ENCODE results near the gene APBA2. TPM values are rescaled to one million over a fixed set of nuclear protein-coding genes. Genes with fewer than 3 reads are reported as not detected.

APBA2 gene
- total RNA-seq, 4 donors from 2014 or later: 3.3 to 5.4 (median 4.5) TPM

DNA sequence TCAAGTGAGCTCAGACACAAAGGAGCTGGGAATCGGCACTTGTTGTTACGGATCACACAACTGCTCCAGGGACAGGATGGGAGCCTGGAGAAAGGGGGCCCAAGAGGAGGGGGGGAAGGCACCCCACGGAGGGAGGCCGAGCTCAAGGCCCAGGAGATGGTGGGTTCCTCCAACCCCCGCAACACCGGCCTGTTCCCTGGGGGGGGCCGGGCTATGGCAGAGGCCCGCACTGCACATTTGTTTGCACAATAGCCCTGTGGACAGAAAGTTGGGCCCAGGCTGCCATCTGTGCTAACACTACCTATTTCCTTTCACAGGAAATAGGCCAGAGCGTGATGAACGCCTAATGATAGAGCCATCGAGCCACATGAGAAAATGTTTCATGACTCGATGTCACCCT, 236.7 kb downstream of the APBA2 start:
- Histone ChIP-seq H3K36me3 (no peaks in the 10 kb centered on the region), H3K9me3 (no peaks in the 10 kb centered on the region), H3K4me1 (no peaks in the 10 kb centered on the region), H3K4me3 (no peak overlapping the region), H3K27ac (no peak overlapping the region), H3K27me3 (no peaks in the 10 kb centered on the region)
- TF ChIP-seq POLR2A (IDR thresholded peaks at IDR 0.05): no peak
- no peak for DNase-seq (ENCODE audit: low spot score in 2 of 2)
- 79 to 82% methylated on average over 12 of the region's 12 CpGs for WGBS, 2 donors

DNA sequence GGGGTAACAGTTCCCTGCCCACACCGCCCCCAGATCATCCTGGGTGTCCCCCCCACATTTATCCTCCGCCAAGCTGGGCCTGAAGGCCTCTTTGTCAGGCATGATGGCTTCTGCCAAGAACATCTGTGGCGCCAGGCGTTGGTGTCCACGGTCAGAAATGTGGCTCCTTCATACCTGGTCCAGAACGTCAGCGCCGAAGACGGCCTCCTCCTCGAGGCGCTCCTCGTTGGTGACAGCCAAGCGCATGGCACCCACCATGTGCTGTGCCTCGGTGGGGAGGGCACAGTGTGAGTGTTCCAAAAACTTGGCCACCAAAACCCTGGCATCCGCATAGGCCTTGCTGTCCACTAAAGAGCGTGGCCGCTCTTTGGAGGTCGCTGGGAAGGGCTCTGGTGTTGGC, 237.4 kb downstream of the APBA2 start:
- Histone ChIP-seq H3K27ac (no peak overlapping the region), H3K4me1 (no peaks in the 10 kb centered on the region), H3K4me3 (no peak overlapping the region), H3K27me3 (no peaks in the 10 kb centered on the region), H3K36me3 (no peaks in the 10 kb centered on the region), H3K9me3 (no peaks in the 10 kb centered on the region)
- DNase-seq (ENCODE audit: low spot score in 2 of 2): no peak
- TF ChIP-seq, protein P1, sequence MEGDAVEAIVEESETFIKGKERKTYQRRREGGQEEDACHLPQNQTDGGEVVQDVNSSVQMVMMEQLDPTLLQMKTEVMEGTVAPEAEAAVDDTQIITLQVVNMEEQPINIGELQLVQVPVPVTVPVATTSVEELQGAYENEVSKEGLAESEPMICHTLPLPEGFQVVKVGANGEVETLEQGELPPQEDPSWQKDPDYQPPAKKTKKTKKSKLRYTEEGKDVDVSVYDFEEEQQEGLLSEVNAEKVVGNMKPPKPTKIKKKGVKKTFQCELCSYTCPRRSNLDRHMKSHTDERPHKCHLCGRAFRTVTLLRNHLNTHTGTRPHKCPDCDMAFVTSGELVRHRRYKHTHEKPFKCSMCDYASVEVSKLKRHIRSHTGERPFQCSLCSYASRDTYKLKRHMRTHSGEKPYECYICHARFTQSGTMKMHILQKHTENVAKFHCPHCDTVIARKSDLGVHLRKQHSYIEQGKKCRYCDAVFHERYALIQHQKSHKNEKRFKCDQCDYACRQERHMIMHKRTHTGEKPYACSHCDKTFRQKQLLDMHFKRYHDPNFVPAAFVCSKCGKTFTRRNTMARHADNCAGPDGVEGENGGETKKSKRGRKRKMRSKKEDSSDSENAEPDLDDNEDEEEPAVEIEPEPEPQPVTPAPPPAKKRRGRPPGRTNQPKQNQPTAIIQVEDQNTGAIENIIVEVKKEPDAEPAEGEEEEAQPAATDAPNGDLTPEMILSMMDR (IDR thresholded peaks at IDR 0.05): no peak
- no peak for TF ChIP-seq POLR2A (IDR thresholded peaks at IDR 0.05)
- no peak for TF ChIP-seq EP300 (IDR thresholded peaks at IDR 0.05)
- 90 to 91% methylated on average over 18 of the region's 18 CpGs for whole genome bisulfite sequencing, 2 donors

DNA sequence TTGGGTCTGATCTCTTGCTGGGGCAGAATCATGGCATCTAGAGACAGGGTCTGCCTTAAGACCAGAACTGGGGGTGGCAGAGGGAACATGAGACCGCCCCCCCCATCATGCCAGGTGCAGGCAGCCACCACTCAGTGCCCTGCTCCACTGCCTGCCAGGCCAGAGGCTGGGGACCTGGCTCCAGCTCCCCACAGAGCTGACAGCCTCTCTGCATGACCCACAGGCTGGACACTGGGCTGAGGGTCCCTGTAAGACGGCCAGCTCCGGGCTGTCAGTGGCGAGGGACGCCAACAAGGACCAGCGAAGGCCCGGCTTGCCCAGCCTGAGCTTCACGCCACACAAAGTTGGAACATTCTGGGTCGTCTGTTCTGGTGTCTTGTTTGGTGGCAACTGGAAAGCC, 238.2 kb downstream of the APBA2 start:
- no peaks in the 10 kb centered on the region for H3K9me3 ChIP-seq
- no peak overlapping the region for H3K4me3 ChIP-seq
- H3K27me3 ChIP-seq: no peaks in the 10 kb centered on the region
- no peak for DNase-seq (ENCODE audit: low spot score in 2 of 2)
- 90 to 95% methylated on average over 6 to 9 of the region's 9 CpGs for WGBS, 2 donors
- H3K4me1 ChIP-seq: no peaks in the 10 kb centered on the region
- H3K27ac ChIP-seq: no peak overlapping the region
- no peaks in the 10 kb centered on the region for H3K36me3 ChIP-seq
- TF ChIP-seq EP300 (IDR thresholded peaks at IDR 0.05): no peak
- TF ChIP-seq, protein P1 (IDR thresholded peaks at IDR 0.05): no peak
- TF ChIP-seq POLR2A (IDR thresholded peaks at IDR 0.05): no peak

DNA sequence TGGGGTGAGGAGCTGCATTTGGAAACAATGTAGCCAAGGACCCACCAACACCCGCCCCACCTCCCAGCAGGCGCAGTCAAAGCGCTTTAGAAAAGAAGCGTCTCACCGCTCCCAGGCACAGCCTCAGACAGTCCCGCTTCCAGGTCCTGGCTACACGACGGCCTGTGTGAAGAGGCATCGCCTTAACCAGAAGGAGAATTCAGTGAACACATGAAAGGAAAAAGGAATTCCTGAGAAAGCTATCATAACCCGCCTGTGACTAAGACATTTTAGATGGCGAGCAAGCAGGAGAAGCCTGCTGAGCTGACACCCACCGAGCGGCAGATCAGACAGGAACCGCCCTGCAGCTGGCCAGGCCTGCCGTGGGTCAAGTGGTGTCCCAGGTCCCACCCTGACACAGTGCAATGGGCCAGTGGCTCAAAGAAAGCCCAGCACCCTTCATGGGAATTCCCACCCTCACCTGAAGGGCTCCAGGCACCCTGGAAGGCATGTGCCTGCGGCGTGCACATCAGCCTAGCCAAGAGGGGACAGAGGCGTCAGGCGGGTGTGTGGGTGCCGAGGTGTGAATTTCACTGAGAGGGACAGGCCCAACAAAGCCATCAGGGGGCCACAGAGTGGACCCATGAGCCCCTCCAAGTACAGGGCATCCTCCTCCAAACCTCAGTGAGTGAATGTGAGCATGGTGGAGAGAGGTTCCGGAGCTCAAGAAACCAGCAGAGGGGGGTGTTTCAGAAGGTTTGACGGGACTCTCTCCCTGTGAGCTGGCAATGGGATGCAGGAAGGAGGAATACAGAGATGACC, 239.0 kb downstream of the APBA2 start:
- no peaks in the 10 kb centered on the region for H3K4me1 ChIP-seq
- H3K36me3 ChIP-seq: no peaks in the 10 kb centered on the region
- no peak for TF ChIP-seq EP300 (IDR thresholded peaks at IDR 0.05)
- TF ChIP-seq, protein P1 (IDR thresholded peaks at IDR 0.05): no peak
- no peak for TF ChIP-seq POLR2A (IDR thresholded peaks at IDR 0.05)
- H3K27ac ChIP-seq: no peak overlapping the region
- H3K4me3 ChIP-seq: no peak overlapping the region
- DNase-seq (ENCODE audit: low spot score in 2 of 2): no peak
- 75 to 76% methylated on average over 22 of the region's 22 CpGs for WGBS, 2 donors
- no peaks in the 10 kb centered on the region for H3K9me3 ChIP-seq
- no peaks in the 10 kb centered on the region for H3K27me3 ChIP-seq

DNA sequence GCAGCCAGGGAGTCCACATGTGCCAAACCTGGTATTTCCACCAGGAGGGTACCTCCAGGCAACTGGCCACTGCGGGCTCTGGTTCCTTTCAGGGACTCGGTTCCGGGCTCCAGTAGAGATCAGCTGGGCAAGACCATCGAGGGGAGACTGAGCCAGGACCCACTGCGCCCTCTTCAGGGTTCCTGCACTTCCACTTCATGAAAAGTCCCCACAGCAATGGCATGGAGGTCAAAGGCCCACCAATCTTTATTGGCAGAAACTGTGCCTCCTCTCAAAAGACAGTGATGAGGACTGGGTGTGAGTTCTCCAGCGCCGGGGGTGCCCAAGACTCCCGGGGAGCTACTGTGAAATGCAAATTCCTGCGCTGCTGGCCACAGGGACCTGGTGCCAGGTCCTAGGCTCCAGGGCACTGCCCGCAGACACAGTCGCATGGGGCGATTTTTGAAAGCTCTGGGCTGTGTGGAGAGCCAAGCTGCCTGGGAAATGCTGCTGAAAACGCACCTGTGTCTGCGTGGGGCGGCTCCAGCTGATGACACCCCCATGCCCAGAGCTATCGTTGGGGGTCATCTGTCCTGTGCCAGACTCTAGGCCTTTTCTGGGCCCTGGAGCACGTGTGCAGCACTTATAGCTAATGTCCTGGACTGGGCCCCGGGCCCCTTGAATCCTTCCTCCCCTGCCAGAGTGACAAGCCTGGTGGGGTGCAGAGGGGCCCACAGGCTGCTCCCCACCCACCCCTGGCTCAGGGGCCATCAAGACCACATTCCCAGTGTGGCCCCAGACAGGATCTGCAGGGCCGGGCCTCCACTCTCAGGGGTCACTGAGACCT, 239.8 kb downstream of the APBA2 start:
- DNase-seq (ENCODE audit: low spot score in 2 of 2): no peak

More for the DNA sequence above, 239.8 kb downstream of the APBA2 start:
- H3K4me3 ChIP-seq: no peak overlapping the region
- TF ChIP-seq, protein P1 (IDR thresholded peaks at IDR 0.05): no peak
- no peak for TF ChIP-seq POLR2A (IDR thresholded peaks at IDR 0.05)
- no peak for TF ChIP-seq EP300 (IDR thresholded peaks at IDR 0.05)
- 89 to 96% methylated on average over 16 to 18 of the region's 19 CpGs for WGBS, 2 donors
- no peaks in the 10 kb centered on the region for H3K36me3 ChIP-seq
- H3K4me1 ChIP-seq: no peaks in the 10 kb centered on the region
- H3K9me3 ChIP-seq: no peaks in the 10 kb centered on the region
- H3K27ac ChIP-seq: no peak overlapping the region
- no peaks in the 10 kb centered on the region for H3K27me3 ChIP-seq

Data from tibial nerve (tissue), 4 donors.